ENCODE data around the gene GOSR2. TPM values are rescaled to one million over a fixed set of nuclear protein-coding genes. Genes with fewer than 3 reads are reported as not detected.

Gene GOSR2
- total RNA-seq, 1 experiment from 2014 or later = 52.9 TPM

- TF ChIP-seq CTCF (IDR thresholded peaks at IDR 0.05 in 2 of 3, conservative IDR thresholded peaks at IDR 0.05 in 1 of 3; ENCODE audit: borderline replicate concordance in 1 of 3, insufficient read depth in 1 of 3, low read depth in 2 of 3, low read length in 2 of 3) = no peak
- TF ChIP-seq CBX3 (IDR thresholded peaks at IDR 0.05; ENCODE audit: low read depth) = no peak
- TF ChIP-seq, protein P1, sequence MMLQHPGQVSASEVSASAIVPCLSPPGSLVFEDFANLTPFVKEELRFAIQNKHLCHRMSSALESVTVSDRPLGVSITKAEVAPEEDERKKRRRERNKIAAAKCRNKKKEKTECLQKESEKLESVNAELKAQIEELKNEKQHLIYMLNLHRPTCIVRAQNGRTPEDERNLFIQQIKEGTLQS (IDR thresholded peaks at IDR 0.05) = no peak
These were observed 25.6 kb downstream of the GOSR2 start (continued) for GRCh38 chr17:46948544-46948943.

GRCh38 chr17:46949291-46950174 lies 26.6 kb downstream of the GOSR2 start:
- RAD21 ChIA-PET (ENCODE audit: low non-redundant PET in 1 of 2, low total read pairs in 2 of 2, uncharacterized antibody in 2 of 2, unreplicated experiment in 2 of 2) = no interaction called here
- H3K4me1 ChIP-seq (ENCODE audit: control insufficient read depth in 1 of 2, insufficient read depth in 2 of 2, low read length in 2 of 2) = no peaks in the 10 kb centered on the region
- H3K4me3 ChIP-seq (replicated peaks in 1 of 2; ENCODE audit: low read depth in 1 of 2, low read length in 2 of 2) = no peak overlapping the region
- no peaks in the 10 kb centered on the region for H3K27me3 ChIP-seq (ENCODE audit: insufficient read depth, low read length)
- no peak overlapping the region for H2AFZ ChIP-seq (ENCODE audit: low read depth, low read length, poor library complexity, severe bottlenecking)
- BruUV-seq (replicated peaks) = no TSS peak
- CTCF ChIA-PET = interaction anchor here (0.9 to 3.1 kb wide), 2 partner anchors 8 kb away, joined by 3 to 16 read pairs; no protein-coding TSS in a partner anchor
- H3K36me3 ChIP-seq (ENCODE audit: control insufficient read depth in 1 of 2, insufficient read depth in 2 of 2, low read length in 2 of 2) = no peaks in the 10 kb centered on the region
- ATAC-seq = peak; percentile 26; the same call in 1 of the 2 replicates
- no peak overlapping the region for H3K9ac ChIP-seq (ENCODE audit: low read length)
- no peaks in the 10 kb centered on the region for H3K79me2 ChIP-seq (ENCODE audit: insufficient read depth, low read length)
- H3K9me3 ChIP-seq (ENCODE audit: control insufficient read depth in 1 of 2, insufficient read depth in 1 of 2, low read depth in 1 of 2, low read length in 2 of 2) = no peaks in the 10 kb centered on the region
- H4K20me1 ChIP-seq (ENCODE audit: insufficient read depth) = no peaks in the 10 kb centered on the region
- POLR2A ChIA-PET = no interaction called here
- intact Hi-C loops (cut with micrococcal nuclease) = no loop called here
- H3K27ac ChIP-seq (ENCODE audit: low read depth, low read length) = no peak overlapping the region
- TF ChIP-seq ZNF274 (IDR thresholded peaks at IDR 0.05; ENCODE audit: low read depth, low read length) = no peak
- TF ChIP-seq EGR1 (IDR thresholded peaks at IDR 0.05; ENCODE audit: low read depth) = no peak
- DNase-seq (ENCODE audit: low read depth, low spot score) = no peak
- H3K9me2 ChIP-seq (ENCODE audit: insufficient read depth) = no peaks in the 10 kb centered on the region
- no peak overlapping the region for H3K4me2 ChIP-seq (ENCODE audit: low read length)

All from HCT116 (cell line).